ENCODE data around the gene TCP11X1.
"Not testable (repeated sequence)": the region's sequence is repeated elsewhere in the genome, so short reads cannot be mapped to it uniquely, and the experiment has no call there.

Gene TCP11X1

DNA sequence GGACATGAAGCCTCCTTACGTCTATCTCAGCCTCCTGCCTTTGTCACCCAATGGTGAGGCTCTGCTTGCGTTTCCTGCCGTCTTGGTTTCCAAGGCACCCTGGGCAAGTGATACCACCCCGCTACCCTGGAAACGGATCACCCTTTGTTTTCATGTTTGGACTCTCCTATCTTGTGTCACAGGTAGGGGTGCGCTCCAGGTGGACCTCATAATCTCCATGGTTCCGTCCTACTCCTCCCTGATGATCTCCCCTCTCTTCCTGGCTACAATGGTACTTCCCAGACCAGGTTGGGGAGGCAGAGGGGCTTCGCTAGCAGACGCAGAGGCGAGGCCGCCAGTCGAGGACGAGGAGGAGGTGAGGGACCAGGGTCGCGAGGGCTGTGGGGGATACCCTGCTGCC lies at the start of gene TCP11X1:
Gene TCP11X1, plus strand, starts transcription at position 316 of the 400 bp plus-strand sequence.
- not testable (repeated sequence) for DNase-seq

- DNase-seq = no peak
These were observed 29.0 kb upstream of the TCP11X1 start for GRCh38 chrX:102185967-102186720.

DNA sequence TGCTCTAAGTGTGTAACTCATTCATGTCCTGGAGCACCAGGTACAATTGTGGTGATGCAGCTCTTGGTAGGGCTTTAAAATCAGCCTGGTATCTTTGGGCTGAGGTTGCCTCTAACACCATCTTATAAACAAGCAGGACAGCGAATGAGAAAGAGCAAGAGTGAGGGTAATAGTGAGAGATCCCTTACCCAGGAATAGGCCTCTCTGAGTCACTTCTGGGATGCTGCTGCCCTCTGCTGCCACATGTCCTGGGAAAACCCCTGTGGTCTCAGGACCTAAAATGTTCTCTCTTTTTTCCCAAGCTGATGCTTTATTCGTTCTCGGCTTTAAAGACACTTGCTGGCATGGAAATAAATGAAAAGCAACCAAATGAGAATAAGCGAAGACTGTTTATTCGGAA lies 7.2 kb upstream of the TCP11X1 start:
- DNase-seq = not testable (repeated sequence)

GRCh38 chrX:102216497-102216896 lies 1.4 kb downstream of the TCP11X1 start:
- DNase-seq = not testable (repeated sequence)

DNA sequence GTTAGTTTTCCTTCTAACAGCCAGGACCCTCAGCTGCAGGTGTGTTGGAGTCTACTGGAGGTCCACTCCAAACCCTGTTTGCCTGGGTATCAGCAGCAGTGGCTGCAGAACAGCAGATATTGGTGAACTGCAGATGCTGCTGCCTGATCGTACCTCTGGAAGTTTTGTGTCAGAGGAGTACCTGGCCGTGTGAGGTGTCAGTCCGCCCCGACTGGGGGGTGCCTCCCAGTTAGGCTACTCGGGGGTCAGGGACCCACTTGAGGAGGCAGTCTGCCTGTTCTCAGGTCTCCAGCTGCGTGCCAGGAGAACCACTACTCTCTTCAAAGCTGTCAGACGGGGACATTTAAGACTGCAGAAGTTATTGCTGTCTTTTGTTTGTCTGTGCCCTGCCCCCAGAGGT lies 20.6 kb downstream of the TCP11X1 start:
- not testable (repeated sequence) for DNase-seq

GRCh38 chrX:102240265-102240664 lies 25.2 kb downstream of the TCP11X1 start:
- DNase-seq = not testable (repeated sequence)

DNA sequence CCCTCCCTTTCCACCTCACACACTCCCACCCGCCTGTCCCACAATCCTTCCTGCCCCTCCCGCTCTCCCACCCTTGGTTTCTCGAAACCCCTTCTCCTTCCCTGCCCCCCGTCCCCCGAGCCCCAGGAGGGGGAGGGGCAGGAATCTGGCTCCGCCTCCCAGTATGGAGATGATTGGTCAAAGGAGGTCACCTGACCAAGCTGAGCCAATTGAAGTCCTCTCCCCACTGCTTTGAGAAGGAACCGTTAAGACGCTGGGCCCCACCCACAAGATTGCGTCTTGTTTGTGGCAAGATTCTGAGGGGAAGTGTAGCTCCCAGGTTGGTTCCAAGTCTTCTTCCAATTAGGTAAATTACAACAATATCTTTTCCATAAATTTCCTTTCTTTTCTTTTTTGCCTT lies 31.8 kb downstream of the TCP11X1 start, which contains the start of gene NXF2:
Gene NXF2, plus strand, starts transcription at position 275 of the 400 bp plus-strand sequence. CDS start 59,912 bp downstream, outside the sequence.
- DNase-seq = not testable (repeated sequence)

- not testable (repeated sequence) for DNase-seq
These were observed 57.1 kb downstream of the TCP11X1 start for GRCh38 chrX:102272231-102272630.

Measured in NCI-H226 (cell line).